IMR-90 (cell line): ENCODE measurements around the gene METTL24.

Source experiments
- CEBPB ChIP-seq: IDR thresholded peaks from 2 replicates; pipeline ENCODE4 v1.6.1; 2012; ENCODE audit warnings: low read depth, low read length, improper control_type of control experiment
- CTCF ChIP-seq: conservative IDR thresholded peaks from 2 replicates; pipeline ENCODE4 v1.5.1; 2012; ENCODE audit warnings: mild to moderate bottlenecking, low read depth, low read length, improper control_type of control experiment
- FOS ChIP-seq: fragments of 150-350 bp; IDR thresholded peaks from 2 replicates; pipeline ENCODE4 v1.6.1; 2016; ENCODE audit warnings: low read depth, low read length
- POLR2A ChIP-seq: IDR thresholded peaks from 2 replicates; pipeline ENCODE4 v1.6.1; 2012; ENCODE audit warnings: mild to moderate bottlenecking, low read depth, low read length
- RAD21 ChIP-seq: IDR thresholded peaks from 2 replicates; pipeline ENCODE4 v1.6.1; 2012; ENCODE audit warnings: low read length, improper control_type of control experiment
- RFX5 ChIP-seq: IDR thresholded peaks from 2 replicates; pipeline ENCODE4 v1.8.0; 2012; ENCODE audit warnings: low read depth, mild to moderate bottlenecking, low read length, moderate library complexity
- USF2 ChIP-seq: fragments of 150-350 bp; IDR thresholded peaks from 2 replicates; pipeline ENCODE4 v1.6.1; 2017; ENCODE audit warnings: mild to moderate bottlenecking, antibody characterized with exemption, low read length, low read depth

GRCh38 chr6:110360676-110361075 is 2.5 kb upstream of the METTL24 start:
- TF ChIP-seq CTCF = no peak
- no peak for TF ChIP-seq RAD21
- no peak for TF ChIP-seq POLR2A
- TF ChIP-seq RFX5 = no peak
- TF ChIP-seq USF2 = no peak
- TF ChIP-seq CEBPB = no peak
- no peak for TF ChIP-seq FOS
